ENCODE data around the gene HEG1. TPM values are rescaled to one million over a fixed set of nuclear protein-coding genes. Genes with fewer than 3 reads are reported as not detected.
A peak's percentile ranks its signal among the peaks of the same experiment; 100 is the strongest.

The HEG1 gene
- total and polyA plus RNA-seq, 11 donors: 23.7 to 211 (median 111) TPM

DNA sequence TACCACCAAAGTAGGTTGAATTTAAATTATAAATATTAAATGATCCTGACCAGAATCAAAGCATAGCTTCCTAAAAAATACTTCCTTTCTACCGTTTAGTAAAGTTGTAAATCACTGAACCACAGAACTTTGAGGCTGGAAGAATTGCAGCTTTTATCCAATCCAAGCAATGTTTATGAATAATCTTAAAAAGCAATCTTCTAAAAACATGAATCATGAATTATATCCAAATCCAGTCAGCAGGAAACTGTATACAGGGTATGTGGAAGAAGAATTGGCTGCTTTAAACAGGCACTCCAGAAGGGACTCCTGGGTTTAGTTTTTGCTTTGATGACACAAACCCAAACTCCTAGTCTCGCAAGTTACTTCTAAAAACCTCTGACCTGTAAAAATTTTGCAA is 30.2 kb downstream of the HEG1 start:
- no peak for ATAC-seq
- no peak overlapping the region for H3K4me3 ChIP-seq
- intact Hi-C loops (cut with DNase I): no loop called here
- H3K27ac ChIP-seq: peak overlapping the region in 9 of 12 donors; percentile 44 to 76 (median 72)
- TF ChIP-seq, protein P1, sequence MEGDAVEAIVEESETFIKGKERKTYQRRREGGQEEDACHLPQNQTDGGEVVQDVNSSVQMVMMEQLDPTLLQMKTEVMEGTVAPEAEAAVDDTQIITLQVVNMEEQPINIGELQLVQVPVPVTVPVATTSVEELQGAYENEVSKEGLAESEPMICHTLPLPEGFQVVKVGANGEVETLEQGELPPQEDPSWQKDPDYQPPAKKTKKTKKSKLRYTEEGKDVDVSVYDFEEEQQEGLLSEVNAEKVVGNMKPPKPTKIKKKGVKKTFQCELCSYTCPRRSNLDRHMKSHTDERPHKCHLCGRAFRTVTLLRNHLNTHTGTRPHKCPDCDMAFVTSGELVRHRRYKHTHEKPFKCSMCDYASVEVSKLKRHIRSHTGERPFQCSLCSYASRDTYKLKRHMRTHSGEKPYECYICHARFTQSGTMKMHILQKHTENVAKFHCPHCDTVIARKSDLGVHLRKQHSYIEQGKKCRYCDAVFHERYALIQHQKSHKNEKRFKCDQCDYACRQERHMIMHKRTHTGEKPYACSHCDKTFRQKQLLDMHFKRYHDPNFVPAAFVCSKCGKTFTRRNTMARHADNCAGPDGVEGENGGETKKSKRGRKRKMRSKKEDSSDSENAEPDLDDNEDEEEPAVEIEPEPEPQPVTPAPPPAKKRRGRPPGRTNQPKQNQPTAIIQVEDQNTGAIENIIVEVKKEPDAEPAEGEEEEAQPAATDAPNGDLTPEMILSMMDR (IDR thresholded peaks at IDR 0.05): no peak
- no peak for TF ChIP-seq POLR2A (IDR thresholded peaks at IDR 0.05)
- no peak for DNase-seq
- H3K27me3 ChIP-seq: no peaks in the 10 kb centered on the region
- H3K4me1 ChIP-seq: peaks cover 0 to 88% (median 48%) of the 10 kb centered on the region in 12 donors
- H3K36me3 ChIP-seq: peaks cover 0 to 77% (median 61%) of the 10 kb centered on the region in 9 donors
- 65 to 72% (median 68%) methylated on average over 2 of the region's 2 CpGs for WGBS, 4 donors
- H3K9me3 ChIP-seq: no peaks in the 10 kb centered on the region

DNA sequence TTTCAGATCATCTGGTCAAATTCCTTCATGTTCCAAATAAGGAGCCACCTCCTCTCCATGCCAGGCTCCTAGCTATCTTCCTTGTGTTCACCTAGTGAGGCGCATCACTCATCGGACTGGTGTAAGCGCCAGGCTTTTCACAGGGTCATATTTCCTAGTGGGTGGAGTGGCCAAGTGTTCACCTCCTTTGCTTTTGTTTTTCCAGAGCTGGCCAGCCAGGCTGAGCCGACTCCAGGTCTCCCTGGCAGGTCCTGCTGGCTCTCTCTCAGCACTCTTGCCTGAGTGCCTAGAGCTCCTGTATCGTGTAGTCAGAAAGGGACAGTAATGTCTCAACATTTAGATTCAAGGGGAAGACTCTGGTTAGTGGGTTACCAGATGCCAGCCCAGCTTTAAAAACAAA is 31.0 kb downstream of the HEG1 start:
- peaks cover 0 to 85% (median 70%) of the 10 kb centered on the region in 9 donors for H3K36me3 ChIP-seq
- peaks cover 0 to 80% (median 48%) of the 10 kb centered on the region in 12 donors for H3K4me1 ChIP-seq
- 21 to 36% (median 29%) methylated on average over 5 of the region's 5 CpGs for WGBS, 4 donors
- H3K27ac ChIP-seq: peak overlapping the region; percentile 44 to 83 (median 72)
- ATAC-seq (peak; percentile 79 to 91 (median 88)), DNase-seq (peak; percentile 40 to 73 (median 66))
- H3K27me3 ChIP-seq: no peaks in the 10 kb centered on the region
- intact Hi-C loops (cut with DNase I): loop anchor here in 1 of 10 donors (5.0 kb wide), 1 partner anchor 32 kb away; the partner anchor contains the start of gene HEG1
- H3K9me3 ChIP-seq: no peaks in the 10 kb centered on the region
- peak overlapping the region in 3 of 12 donors; percentile 2 to 16 (median 9) for H3K4me3 ChIP-seq
- no peak for TF ChIP-seq POLR2A (IDR thresholded peaks at IDR 0.05)
- TF ChIP-seq, protein P1 (IDR thresholded peaks at IDR 0.05): no peak

GRCh38 chr3:125023833-125024555 is 31.8 kb downstream of the HEG1 start:
- 32 to 46% (median 35%) methylated on average over 8 of the region's 8 CpGs for WGBS, 4 donors
- TF ChIP-seq POLR2A (IDR thresholded peaks at IDR 0.05): no peak
- TF ChIP-seq, protein P1 (IDR thresholded peaks at IDR 0.05): no peak
- Histone ChIP-seq H3K4me3 (peak overlapping the region in 3 of 12 donors; percentile 2 to 16 (median 9)), H3K27ac (peak overlapping the region; percentile 44 to 83 (median 72)), H3K4me1 (peaks cover 0 to 81% (median 54%) of the 10 kb centered on the region in 12 donors), H3K9me3 (no peaks in the 10 kb centered on the region), H3K27me3 (no peaks in the 10 kb centered on the region), H3K36me3 (peaks cover 0 to 88% (median 70%) of the 10 kb centered on the region in 9 donors)
- peak in 2 of 4 donors; percentile 50 for ATAC-seq
- no peak for DNase-seq
- intact Hi-C loops (cut with DNase I): loop anchor here in 1 of 10 donors (2.0 to 5.0 kb wide), 2 partner anchors 21 to 33 kb away; partner anchors contain the start of gene HEG1

DNA sequence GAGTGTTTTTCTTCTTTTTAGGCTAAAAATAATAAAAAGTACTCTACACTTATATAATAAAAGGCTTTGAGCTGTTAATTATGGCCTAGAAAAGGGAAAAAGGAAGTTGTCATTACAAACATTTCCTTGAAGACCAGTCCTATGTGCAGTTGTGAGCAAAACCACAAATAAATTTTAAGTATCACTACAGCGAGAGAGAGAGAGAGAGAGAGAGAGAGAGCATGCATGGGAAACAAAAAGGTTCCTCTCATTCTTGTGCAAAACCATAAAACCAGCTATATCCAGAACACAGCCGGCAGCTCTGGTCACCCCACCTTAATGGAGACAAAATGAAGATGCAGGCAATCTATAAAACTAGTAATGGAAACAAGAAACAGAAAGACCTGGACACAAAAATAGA is 33.6 kb downstream of the HEG1 start:
- ATAC-seq (no peak), DNase-seq (no peak)
- Histone ChIP-seq H3K27me3 (no peaks in the 10 kb centered on the region), H3K4me3 (no peak overlapping the region), H3K4me1 (peaks cover 0 to 70% (median 50%) of the 10 kb centered on the region in 12 donors), H3K36me3 (peaks cover 0 to 88% (median 69%) of the 10 kb centered on the region in 9 donors), H3K27ac (peak overlapping the region in 7 of 12 donors; percentile 4 to 74 (median 31)), H3K9me3 (no peaks in the 10 kb centered on the region)
- 50 to 64% (median 60%) methylated on average over 2 of the region's 2 CpGs for WGBS, 4 donors
- TF ChIP-seq, protein P1 (IDR thresholded peaks at IDR 0.05): no peak
- no peak for TF ChIP-seq POLR2A (IDR thresholded peaks at IDR 0.05)
- intact Hi-C loops (cut with DNase I): loop anchor here in 1 of 10 donors (2.0 to 5.0 kb wide), 2 partner anchors 23 to 35 kb away; partner anchors contain the start of gene HEG1

All from heart left ventricle (tissue), 16 donors.